HFF-Myc (cell line): Measurements from ENCODE around the gene CNEP1R1.

Experiments
- DNase-seq: peaks from one replicate; pipeline ENCODE4 v3.0.0-alpha.2; 2011; ENCODE audit warnings: low read depth; ENCODE audit errors: extremely low read depth
- H3K4me3 ChIP-seq: replicated peaks from 2 replicates; pipeline ENCODE4 v1.5.1; 2011; ENCODE audit warnings: low read depth, mild to moderate bottlenecking, control low read depth, low read length
- CTCF ChIP-seq: IDR thresholded peaks from 2 replicates; pipeline ENCODE4 v1.5.1; 2012; ENCODE audit warnings: mild to moderate bottlenecking, low read depth, low read length, control low read depth; ENCODE audit errors: missing control alignments

Gene CNEP1R1

GRCh38 chr16:50015631-50016030 lies 9.4 kb upstream of the CNEP1R1 start:
- TF ChIP-seq CTCF = no peak
- no peak overlapping the region for H3K4me3 ChIP-seq
- no peak for DNase-seq

- no peak overlapping the region for H3K4me3 ChIP-seq
- no peak for TF ChIP-seq CTCF
- no peak for DNase-seq
Observed at GRCh38 chr16:50017553-50017952, 7.5 kb upstream of the CNEP1R1 start.

GRCh38 chr16:50021544-50021943 lies 3.5 kb upstream of the CNEP1R1 start:
- no peak for DNase-seq
- H3K4me3 ChIP-seq = no peak overlapping the region
- TF ChIP-seq CTCF = no peak

GRCh38 chr16:50023641-50024040 lies 1.4 kb upstream of the CNEP1R1 start:
- H3K4me3 ChIP-seq = no peak overlapping the region
- TF ChIP-seq CTCF = no peak
- no peak for DNase-seq

- H3K4me3 ChIP-seq = peak overlapping the region; percentile 75; the same call in 1 of the 2 replicates
- DNase-seq = no peak
- TF ChIP-seq CTCF = no peak
Observed at GRCh38 chr16:50024207-50024606, 818 bp upstream of the CNEP1R1 start.

- TF ChIP-seq CTCF = no peak
- peak overlapping the region; percentile 75 for H3K4me3 ChIP-seq
- DNase-seq = no peak
Observed at GRCh38 chr16:50025537-50025931, 509 bp downstream of the CNEP1R1 start.

GRCh38 chr16:50027829-50028228 lies 2.8 kb downstream of the CNEP1R1 start:
- no peak for TF ChIP-seq CTCF
- no peak overlapping the region for H3K4me3 ChIP-seq
- DNase-seq = no peak
